DND-41 (cell line): ENCODE measurements around the gene SCGB1C1.

Experiments used
- ATAC-seq: fragments of 200-7000 bp; cut with Tn5 transposase; 3 replicates; pipeline ENCODE4 v1.9.1; 2021; ENCODE audit warnings: low read depth; ENCODE audit not compliant: insufficient read depth
- DNase-seq: peaks from one replicate; pipeline ENCODE4 v3.0.0-alpha.2; 2020
- H2AFZ ChIP-seq: 2 replicates; pipeline ENCODE4 v1.6.0; 2012; ENCODE audit warnings: low read depth, low read length
- H3K27ac ChIP-seq: 2 replicates; pipeline ENCODE4 v1.5.1; 2012; ENCODE audit warnings: low read length, inconsistent platforms
- H3K27me3 ChIP-seq: fragments of 200-600 bp; sonication (generic); 2 replicates; pipeline ENCODE4 v1.6.0; 2012; ENCODE audit warnings: low read length, mild to moderate bottlenecking, inconsistent platforms; ENCODE audit not compliant: insufficient read depth, poor library complexity
- H3K36me3 ChIP-seq: 2 replicates; pipeline ENCODE4 v1.5.1; 2012; ENCODE audit warnings: low read length, inconsistent platforms; ENCODE audit not compliant: insufficient read depth
- H3K4me1 ChIP-seq: 2 replicates; pipeline ENCODE4 v1.5.1; 2012; ENCODE audit warnings: mild to moderate bottlenecking, low read length; ENCODE audit not compliant: insufficient read depth
- H3K4me2 ChIP-seq: 2 replicates; pipeline ENCODE4 v1.6.0; 2012; ENCODE audit warnings: mild to moderate bottlenecking, moderate library complexity, low read length, inconsistent platforms; ENCODE audit not compliant: insufficient read depth
- H3K4me3 ChIP-seq, 2 experiments: fragments of 200-600 bp in 1 of 2; shearing (Covaris generic) in 1 of 2; 2 replicates each; pipeline ENCODE4 v1.5.1; 2012 to 2016; ENCODE audit warnings: inconsistent platforms in 2 of 2, low read length in 2 of 2, mild to moderate bottlenecking in 2 of 2, low read depth in 1 of 2, moderate library complexity in 1 of 2
- H3K79me2 ChIP-seq: 2 replicates; pipeline ENCODE4 v1.6.0; 2012; ENCODE audit warnings: low read length, inconsistent platforms; ENCODE audit not compliant: insufficient read depth
- H3K9ac ChIP-seq: 2 replicates; pipeline ENCODE4 v1.6.0; 2012; ENCODE audit warnings: low read depth, mild to moderate bottlenecking, inconsistent platforms, low read length, moderate library complexity
- H3K9me3 ChIP-seq: 2 replicates; pipeline ENCODE4 v1.5.1; 2012; ENCODE audit warnings: low read length, moderate library complexity, mild to moderate bottlenecking, inconsistent platforms; ENCODE audit not compliant: insufficient read depth, severe bottlenecking
- H4K20me1 ChIP-seq: 2 replicates; pipeline ENCODE4 v1.6.0; 2012; ENCODE audit warnings: low read length; ENCODE audit not compliant: insufficient read depth
- CTCF ChIP-seq: IDR thresholded peaks from 2 replicates; pipeline ENCODE4 v1.5.1; 2012; ENCODE audit warnings: borderline replicate concordance, low read length, moderate library complexity, mild to moderate bottlenecking; ENCODE audit not compliant: poor library complexity, severe bottlenecking; ENCODE audit errors: extremely low read depth
- EZH2 ChIP-seq: IDR thresholded peaks from 3 replicates; pipeline ENCODE4 v1.6.1; 2012; ENCODE audit warnings: borderline replicate concordance, low read depth, mild to moderate bottlenecking, moderate library complexity, low read length, inconsistent platforms; ENCODE audit not compliant: severe bottlenecking

The SCGB1C1 gene

GRCh38 chr11:199782-200181, 6.9 kb downstream of the SCGB1C1 start:
- H4K20me1 ChIP-seq: peaks cover 21% of the 10 kb centered on the region; the same call in 1 of the 2 replicates
- no peak overlapping the region for H2AFZ ChIP-seq
- H3K4me1 ChIP-seq: no peaks in the 10 kb centered on the region
- H3K4me2 ChIP-seq: no peak overlapping the region
- ATAC-seq (peak; percentile 38; the same call in 1 of the 3 replicates), DNase-seq (peak; percentile 4)
- no peak overlapping the region for H3K27ac ChIP-seq
- TF ChIP-seq CTCF (no peak), EZH2 (no peak)
- H3K36me3 ChIP-seq: peaks cover 11% of the 10 kb centered on the region
- no peaks in the 10 kb centered on the region; the same call in 1 of the 2 replicates for H3K79me2 ChIP-seq
- no peak overlapping the region for H3K9ac ChIP-seq
- no peak overlapping the region for H3K4me3 ChIP-seq
- H3K9me3 ChIP-seq: no peaks in the 10 kb centered on the region
- H3K27me3 ChIP-seq: no peaks in the 10 kb centered on the region

GRCh38 chr11:200224-201003, 7.5 kb downstream of the SCGB1C1 start:
- no peaks in the 10 kb centered on the region for H3K9me3 ChIP-seq
- peaks cover 4% of the 10 kb centered on the region for H3K4me1 ChIP-seq
- DNase-seq (no peak), ATAC-seq (no peak)
- H3K27me3 ChIP-seq: no peaks in the 10 kb centered on the region
- H3K9ac ChIP-seq: no peak overlapping the region
- peaks cover 24% of the 10 kb centered on the region for H4K20me1 ChIP-seq
- H3K4me2 ChIP-seq: no peak overlapping the region
- peaks cover 17% of the 10 kb centered on the region for H3K36me3 ChIP-seq
- no peak overlapping the region for H3K4me3 ChIP-seq
- TF ChIP-seq EZH2 (no peak), CTCF (no peak)
- no peak overlapping the region for H2AFZ ChIP-seq
- peaks cover 6% of the 10 kb centered on the region for H3K79me2 ChIP-seq
- H3K27ac ChIP-seq: no peak overlapping the region

GRCh38 chr11:201966-202365, 9.1 kb downstream of the SCGB1C1 start:
- no peaks in the 10 kb centered on the region for H3K9me3 ChIP-seq
- H3K27ac ChIP-seq: no peak overlapping the region
- peaks cover 22% of the 10 kb centered on the region for H3K79me2 ChIP-seq
- H3K4me3 ChIP-seq: no peak overlapping the region
- H3K27me3 ChIP-seq: no peaks in the 10 kb centered on the region
- H3K4me2 ChIP-seq: no peak overlapping the region
- H3K4me1 ChIP-seq: peaks cover 17% of the 10 kb centered on the region
- no peak overlapping the region for H2AFZ ChIP-seq
- no peak overlapping the region for H3K9ac ChIP-seq
- TF ChIP-seq EZH2 (no peak), CTCF (no peak)
- peaks cover 37% of the 10 kb centered on the region for H4K20me1 ChIP-seq
- no peak for ATAC-seq
- peaks cover 21% of the 10 kb centered on the region for H3K36me3 ChIP-seq
- no peak for DNase-seq
